ENCODE measurements around the gene EDDM3A. TPM values are rescaled to one million over a fixed set of nuclear protein-coding genes. Genes with fewer than 3 reads are reported as not detected.
"Not testable (repeated sequence)": the region's sequence is repeated elsewhere in the genome, so short reads cannot be mapped to it uniquely, and the experiment has no call there.

The EDDM3A gene, protein sequence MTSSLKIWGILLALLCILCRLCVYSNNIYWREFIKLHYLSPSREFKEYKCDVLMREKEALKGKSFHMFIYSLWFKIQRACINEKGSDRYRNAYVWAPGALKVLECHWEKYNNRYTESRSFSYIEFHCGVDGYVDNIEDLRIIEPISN
- polyA plus RNA-seq (ENCODE audit: insufficient read length): not detected

DNA sequence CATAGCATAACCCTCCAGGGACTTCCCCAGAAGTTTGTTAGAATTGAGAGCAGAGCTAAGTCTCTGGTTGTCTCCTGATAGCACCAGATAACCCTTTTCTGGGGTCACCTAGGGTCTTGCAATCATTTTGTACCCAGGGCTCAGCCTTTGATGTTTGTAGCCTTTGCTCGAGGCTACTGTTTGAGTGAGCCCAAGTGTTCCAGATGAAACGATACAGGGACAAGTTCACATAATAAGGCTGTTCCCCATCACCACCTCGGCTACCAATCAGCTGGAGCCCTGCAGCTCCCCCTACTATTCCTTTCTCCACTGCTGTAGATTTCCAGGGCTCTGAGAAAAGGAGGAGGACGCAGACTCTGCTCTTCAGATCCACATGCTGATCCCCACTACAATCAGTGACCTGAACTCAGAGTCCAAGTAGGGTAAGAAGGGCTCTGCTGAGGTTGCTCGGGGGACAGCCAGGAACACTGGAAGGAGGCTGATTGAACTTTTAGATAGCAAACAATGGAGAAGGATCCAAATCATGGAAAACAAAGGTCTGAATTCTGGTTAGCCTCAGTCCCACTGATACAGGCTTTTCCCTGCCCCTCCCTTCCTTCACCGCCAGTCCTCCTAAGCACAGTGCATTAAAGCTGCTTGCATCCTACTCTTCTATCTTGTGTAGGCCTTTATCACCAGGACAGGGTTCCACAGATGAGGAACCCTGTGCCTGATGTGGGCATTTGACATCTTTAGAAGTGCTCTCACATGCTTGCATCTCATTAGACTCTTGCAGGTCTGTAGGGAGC, at the start of gene EDDM3A:
EDDM3A (plus strand) TSS at position 317 of the 788 bp plus-strand sequence. CDS start 1,694 bp downstream, outside the sequence.
- no peak for DNase-seq (ENCODE audit: low read depth)

DNA sequence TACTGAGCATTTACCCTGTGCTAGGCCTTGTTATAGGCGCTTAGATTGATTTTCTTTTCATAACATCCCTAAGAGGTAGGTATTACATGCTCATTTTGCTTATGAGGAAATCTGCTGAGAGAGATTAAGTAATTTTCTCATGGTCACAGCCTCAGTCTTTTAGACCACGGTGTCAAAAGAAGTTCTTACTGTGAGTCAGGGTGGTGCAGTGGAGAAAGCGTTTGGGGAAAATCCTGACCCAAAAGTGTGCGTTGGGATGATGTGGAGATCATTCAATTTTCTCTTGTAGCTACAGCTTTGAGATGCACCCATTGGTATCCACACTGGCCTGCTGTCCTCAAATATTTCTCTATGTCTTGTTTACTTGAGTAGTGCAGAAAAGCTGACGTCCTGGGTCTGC, 48.9 kb upstream of the EDDM3A start:
- DNase-seq (ENCODE audit: low read depth): no peak

DNA sequence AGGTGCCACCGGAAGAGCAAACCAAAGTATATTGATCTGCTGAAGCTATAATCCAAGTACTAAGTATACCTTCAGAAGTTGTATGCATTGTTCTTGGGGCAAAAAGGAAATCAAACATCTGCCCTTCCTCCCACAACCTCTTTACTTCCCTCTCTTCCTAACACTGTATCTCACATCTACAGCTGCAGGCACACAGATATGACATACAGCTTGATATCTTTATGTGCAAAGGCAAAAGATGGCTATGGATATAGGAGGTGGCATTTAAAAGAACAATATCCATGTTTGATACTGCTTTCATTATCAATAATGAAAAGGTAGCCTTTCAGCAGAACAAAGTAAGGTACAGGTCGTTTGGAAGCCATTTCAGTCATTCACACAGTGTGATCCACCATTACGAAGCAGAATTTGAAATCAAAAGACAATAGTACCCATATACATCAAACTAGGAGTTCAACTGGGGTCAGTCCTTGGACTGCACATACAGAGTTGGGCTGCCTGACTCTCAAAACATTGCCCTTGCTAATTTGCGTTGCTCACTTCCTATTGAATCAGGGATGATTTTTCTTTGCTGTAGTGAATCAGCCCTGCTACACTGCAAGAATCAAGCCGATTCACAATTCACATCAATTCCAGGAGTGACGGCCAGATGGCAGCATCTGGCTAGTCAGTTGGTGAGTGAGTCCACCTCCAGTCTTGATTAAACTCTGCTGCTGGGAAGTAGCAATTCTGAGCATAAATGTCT, 48.2 kb upstream of the EDDM3A start:
- no peak for DNase-seq (ENCODE audit: low read depth)

DNA sequence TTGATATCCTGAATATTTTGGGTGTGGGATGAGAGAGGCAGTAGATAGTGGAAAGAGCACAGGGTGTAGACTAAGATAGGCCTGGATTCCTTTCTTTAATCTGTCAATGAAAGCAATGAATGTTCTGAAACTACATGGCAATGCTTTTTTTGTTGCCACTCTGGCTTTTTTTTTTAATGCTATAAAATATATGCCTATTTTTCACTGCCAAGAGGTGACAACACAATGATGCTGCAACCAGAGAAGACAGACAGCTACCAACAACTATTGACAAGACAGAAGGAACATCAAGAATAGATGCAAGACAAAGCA, 47.7 kb upstream of the EDDM3A start:
- DNase-seq (ENCODE audit: low read depth): no peak

DNA sequence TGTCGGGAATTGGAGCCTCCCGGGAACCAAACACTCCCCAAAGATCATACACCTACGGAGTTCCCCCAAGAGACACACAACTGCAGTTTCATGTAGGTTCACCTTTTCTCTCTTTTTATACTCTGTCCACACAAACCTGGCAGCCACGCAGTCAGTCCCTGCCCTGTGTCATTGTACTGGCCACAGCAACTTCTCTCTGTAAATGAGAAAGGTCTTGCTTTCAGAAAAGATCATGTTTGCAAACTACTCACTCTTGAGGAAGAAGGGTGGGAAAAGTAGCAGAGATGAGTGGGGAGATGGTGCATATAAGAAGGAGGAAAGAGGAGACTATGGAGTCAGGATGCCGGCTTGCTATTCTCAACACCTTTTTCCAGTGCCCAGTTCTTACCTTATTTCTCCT, 46.8 kb upstream of the EDDM3A start:
- no peak for DNase-seq (ENCODE audit: low read depth)

DNA sequence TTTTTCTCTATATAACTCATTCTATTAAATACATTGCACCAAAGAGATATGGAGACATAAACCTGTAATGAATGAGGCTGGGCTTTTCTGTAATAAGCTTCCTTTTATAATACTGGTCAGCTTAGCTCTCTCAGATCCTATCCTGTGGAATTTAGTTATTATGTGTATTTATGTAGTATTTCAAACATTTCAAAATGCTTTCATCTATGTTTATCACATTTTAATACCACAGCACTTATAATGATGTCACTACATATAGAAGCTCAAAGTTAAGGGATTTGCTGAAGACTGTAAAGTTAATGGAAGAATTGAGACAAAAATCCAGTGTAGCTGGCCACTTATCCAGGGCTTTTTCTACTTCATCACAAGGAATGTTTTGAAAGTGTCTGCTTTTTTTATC, 45.8 kb upstream of the EDDM3A start:
- DNase-seq (ENCODE audit: low read depth): no peak

DNA sequence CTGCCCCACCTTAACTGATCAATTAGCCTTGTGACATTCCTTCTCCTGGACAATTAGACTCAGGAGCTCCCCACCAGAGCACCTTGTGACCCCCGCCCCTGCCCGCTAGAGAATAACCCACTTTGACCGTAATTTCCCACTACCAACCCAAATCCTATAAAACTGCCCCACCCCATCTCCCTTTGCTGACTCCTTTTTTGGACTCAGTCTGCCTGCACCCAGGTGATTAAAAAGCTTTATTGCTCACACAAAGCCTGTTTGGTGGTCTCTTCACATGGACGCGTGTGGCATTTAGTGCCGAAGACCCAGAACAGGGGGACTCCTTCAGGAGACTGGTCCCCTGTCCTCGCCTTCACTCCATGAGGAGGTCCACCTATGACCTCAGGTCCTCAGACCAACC, 44.7 kb upstream of the EDDM3A start:
- DNase-seq (ENCODE audit: low read depth): not testable (repeated sequence)

DNA sequence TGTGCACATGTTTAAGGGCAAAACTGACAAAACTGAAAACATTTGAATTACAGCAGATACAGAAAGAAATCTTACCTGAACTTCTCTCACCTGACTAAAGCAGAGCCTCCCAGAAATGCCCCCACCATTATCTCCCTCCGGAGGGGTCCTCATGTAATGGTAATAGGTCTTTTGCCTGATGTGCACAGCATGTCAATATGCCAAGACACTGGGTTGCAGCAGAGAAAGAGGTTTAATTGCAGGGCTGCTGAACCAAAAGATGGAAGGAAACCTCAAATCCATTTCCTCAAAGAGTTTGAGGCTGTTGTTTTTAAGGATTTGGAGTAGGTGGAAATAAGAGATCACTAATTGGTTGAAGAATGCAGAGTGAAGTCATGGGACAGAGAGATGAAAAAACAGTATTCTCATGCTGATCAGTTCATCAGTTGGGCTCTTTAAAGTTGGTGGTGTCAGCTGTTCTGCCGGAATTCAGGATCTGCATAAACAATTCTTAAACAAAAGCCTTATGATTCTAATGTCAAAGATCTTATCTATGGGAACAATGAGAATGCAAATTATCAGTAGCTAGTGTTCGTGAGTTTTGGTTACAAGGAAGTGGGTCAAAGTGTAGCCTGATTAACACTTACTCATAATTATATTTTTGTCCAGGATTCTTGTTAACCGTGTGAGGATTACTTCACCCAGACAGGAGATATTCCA, 38.9 kb upstream of the EDDM3A start:
- DNase-seq (ENCODE audit: low read depth): no peak

DNA sequence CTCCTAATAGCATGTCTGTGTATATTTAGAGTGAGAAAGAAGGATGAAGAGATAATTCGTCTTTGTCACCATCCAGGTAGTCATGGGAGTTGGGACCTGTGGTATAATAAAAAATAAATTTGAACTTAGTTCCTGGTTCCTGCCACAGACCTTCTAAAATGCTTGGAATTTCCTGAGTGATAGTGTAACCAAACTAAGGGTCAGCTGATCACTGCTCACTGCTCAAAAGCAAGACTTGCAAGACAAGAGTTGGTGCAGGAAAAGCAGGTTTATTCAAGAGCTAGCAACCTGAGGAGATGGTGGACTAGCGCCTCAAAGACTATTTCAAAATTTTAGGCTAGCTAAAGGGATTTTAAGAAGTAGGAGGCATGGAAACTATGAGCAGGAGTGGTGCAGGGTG, 38.1 kb upstream of the EDDM3A start:
- DNase-seq (ENCODE audit: low read depth): no peak

DNA sequence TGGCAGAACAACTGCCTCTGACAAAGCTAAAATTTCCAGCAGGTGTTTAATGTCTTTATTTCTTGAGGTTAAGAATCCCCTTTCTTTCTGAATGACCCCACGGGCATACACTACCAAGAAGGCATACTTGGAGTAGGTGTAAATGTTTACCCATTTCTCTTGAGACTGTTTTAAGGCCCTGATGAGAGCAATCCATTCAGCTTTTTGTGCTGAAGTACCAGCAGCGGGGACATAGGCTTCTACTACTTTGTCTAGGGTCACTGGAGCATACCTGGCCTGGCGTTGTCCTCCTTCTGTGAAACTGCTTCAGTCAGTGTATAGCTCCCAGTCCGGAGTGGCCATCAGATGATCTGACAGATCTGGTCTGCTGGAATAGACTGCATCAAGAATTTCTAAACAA, 34.4 kb upstream of the EDDM3A start:
- no peak for DNase-seq (ENCODE audit: low read depth)

DNA sequence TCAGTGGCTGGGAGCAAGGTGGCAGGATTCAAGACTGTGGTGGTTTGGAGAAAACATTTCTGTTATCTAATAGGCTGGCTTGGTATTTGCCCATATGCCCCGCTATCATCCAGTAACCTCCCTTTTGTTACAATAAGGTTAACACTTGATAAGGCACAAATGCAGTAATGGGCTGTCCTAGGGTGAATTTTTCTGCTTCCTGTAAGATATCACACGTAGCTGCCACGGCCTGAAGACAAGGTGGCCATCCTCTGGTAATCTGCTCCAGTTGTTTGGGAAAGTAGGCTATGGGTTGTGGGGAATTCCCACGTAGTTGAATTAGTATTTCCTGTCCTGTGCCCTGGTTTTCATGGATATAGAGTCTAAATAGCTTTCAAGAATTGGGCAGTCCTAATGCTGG, 34.0 kb upstream of the EDDM3A start:
- no peak for DNase-seq (ENCODE audit: low read depth)

DNA sequence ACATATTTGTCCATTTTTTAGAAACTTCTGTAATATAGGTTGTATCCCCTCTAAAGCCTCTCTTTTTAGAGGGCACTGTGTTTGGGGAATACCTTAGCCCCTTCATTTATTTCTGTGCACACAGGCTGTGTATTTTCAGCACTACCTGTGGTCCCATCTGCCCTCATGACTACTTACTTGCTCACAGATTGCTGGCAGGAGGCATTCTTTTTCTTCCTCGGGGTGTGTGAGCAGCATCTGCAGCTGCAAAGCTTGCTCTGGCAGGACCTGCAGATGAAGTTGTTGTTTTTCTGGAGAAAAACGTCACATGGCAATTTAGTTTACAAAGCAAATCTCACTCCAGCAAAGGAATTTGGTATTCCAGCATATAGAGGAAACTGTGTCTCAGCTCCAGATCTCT, 32.8 kb upstream of the EDDM3A start:
- DNase-seq (ENCODE audit: low read depth): no peak

DNA sequence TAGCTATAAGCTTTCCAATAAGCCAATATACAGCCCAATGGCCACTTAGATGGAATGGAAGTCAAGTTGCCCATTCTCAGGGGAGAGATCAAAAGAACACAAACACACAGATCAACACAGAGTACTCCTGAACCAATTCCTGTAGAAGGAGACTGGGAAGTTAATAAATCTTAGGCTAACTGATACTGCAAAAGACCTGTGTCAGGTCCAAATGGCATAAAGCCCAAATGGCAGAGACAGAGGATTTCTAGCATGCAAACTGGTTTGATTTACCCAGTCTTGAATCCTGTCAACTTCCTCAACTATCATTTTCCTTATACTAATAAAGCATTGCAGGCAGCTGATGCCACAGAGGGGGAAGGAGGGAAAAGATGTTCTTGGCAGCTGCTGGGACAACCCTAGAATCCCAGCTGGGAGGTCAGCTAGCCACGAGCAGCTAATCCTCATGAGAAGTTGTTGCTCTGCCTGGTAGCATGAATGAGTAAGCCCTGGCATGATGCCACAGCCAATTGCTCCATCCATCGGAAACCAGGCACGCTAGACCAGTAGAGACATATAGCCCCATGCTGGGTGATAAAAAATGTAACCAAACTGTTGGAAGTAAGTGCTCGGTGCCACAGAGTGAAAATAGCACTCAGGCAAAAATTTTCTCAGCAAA, 31.0 kb upstream of the EDDM3A start:
- DNase-seq (ENCODE audit: low read depth): no peak

DNA sequence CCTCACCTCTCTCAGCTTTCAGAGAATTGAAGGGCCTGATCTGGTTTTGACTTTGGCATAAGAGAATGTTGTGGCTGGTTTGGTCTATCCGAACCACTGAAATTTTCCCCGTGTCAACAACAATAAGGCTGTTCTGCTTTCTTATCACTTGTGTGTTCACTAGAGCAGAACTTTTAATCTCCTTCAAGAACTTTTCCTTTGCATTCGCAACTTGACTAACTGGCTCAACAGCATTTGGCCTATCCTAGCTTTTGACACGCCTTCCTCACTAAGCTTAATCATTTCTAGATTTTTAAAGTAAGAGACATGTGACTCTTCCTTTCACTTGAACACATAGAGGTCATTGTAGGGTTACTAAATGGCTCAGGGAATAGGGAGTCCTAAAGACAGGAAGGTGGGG, 25.9 kb upstream of the EDDM3A start:
- DNase-seq (ENCODE audit: low read depth): no peak

DNA sequence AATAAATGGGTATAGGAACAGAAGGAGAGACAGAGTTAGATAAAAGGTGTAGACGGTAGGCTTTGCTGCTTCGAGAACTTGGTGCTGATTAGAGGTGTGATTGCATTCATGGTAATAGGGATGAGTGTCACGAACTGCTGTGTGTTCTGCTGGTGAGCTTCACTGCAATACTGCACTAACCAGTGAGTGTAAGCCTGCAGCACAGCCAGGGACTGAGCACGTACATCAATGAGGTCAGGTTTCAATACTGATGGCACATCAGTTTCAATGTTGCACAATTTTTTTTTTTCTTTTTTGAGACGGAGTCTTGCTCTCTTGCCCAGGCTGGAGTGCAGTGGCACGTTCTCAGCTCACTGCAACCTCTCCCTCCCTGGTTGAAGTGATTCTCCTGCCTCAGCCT, 24.9 kb upstream of the EDDM3A start:
- no peak for DNase-seq (ENCODE audit: low read depth)

DNA sequence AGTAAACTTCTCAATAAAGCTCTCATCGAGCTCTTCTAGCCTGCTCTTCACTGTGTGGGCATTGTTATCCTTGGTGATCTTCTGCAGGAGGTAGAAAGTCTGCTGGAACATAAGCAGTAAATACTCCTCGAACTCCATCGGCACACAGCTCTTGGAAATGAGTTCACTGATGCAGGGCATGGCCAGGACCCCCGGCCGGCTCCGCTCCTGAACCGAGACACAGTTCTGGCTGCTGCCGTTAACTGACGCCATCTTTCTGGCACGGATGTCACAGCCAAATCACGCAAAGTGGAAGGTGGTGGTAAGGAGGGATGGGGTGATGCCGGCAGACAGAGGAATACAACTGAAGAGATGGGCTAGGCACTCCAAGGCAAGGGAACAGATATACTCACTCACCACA, 23.7 kb upstream of the EDDM3A start:
- no peak for DNase-seq (ENCODE audit: low read depth)

DNA sequence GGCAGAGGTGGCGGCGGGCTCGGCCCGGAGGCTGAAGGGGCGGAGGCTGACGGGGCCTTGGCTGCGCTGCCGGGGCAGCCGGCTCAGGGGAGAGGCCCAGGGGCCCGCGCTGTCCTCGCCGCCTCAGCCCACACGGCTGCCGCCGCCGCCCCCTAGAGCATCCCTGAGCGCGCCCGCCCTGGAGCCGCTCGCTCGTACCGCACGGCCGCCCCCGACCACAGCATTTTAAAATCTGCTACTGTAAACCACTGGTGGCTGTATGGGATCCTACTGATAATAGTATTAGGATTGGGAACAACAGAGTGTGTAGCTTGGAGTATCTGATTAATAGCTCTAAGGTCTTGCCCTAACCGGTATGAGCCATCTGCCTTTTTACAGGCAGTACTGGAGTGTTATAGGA, 22.2 kb upstream of the EDDM3A start:
- no peak for DNase-seq (ENCODE audit: low read depth)

DNA sequence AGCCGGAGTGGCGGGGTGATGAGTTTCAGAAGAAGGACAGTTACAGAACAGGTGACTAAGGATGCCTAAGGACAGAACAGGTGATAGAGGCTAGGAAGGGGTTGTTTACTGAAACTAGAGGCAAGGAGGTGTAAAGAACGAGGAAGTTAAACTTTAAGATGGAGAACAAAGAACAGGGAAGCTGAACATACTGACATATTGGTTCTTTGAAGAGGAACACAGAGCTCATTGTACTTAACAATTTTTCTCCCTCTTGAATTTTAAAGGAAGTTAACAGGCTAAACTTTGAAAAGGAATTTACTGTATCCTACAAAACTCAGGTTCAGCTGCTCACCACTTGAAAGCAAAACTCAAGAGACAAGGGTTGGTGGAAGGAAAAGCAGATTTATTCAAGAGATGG, 19.6 kb upstream of the EDDM3A start:
- DNase-seq (ENCODE audit: low read depth): not testable (repeated sequence)

DNA sequence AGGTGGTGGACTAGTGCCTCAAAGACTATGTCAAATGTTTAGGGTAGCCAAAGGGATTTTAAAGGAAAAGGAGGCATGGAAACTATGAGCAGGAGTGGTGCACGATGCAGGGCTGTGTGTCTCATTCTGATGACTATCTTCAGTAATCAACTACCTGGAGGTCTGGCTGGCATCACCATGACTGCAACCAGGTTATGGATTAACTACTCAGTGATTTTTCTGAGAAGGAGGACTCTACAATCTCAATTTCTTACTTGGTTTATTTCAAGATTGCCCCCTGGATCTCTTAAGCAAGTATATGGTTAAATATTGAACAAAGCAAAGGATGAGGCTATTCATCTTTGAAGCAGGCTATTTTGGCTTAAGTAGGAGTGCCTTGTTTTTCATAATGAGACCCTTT, 19.2 kb upstream of the EDDM3A start:
- DNase-seq (ENCODE audit: low read depth): no peak

DNA sequence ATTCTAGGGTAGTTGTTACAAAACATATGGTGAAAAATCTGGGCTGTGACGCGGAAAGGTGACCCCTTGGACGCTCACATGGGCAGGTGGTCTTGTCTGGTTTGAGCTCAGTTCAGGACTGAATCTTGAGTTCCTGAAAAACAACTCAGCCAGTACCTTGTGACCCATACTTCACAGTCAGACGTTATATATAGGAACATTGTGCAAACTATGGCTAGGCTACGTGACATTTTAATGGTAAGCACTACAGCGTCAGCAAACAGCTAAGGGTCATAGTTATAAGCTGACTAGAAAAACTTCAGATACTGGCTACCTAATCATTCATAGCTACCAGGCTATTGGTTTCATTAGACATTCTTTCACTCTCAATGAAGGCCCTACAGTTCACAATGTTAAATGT, 14.8 kb upstream of the EDDM3A start:
- DNase-seq (ENCODE audit: low read depth): no peak

DNA sequence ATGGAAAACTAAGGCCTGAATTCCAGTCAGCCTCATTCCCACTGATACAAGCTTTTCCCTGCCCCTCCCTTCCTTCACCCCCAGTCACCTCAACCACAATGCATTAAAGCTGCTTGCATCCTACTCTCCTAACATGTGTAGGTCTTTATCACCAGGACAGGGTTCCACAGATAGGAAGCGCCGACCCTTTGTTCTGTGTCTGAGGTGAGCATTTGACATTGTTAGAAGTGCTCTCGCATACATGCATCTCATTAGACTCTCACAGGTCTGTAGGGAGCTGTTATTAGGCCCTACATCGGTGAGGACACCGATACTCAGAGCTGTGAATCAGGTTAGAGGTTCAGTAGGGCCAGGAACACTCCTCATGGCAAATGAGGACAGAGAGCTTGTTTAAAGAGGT, 13.2 kb upstream of the EDDM3A start:
- DNase-seq (ENCODE audit: low read depth): no peak

All from forelimb muscle (tissue), 1 donor.